Heart left ventricle (tissue), 13 donors: ENCODE measurements around the gene ZFP64.

Experiments used
- CTCF ChIP-seq, 12 donors: fragments of 200-600 bp; sonication (generic) in 4 of 12; IDR thresholded peaks; one replicate each; pipeline versions ENCODE4 v1.5.0 to v1.8.0; 2018 to 2022; ENCODE audit warnings: antibody characterized with exemption in 12 of 12, mild to moderate bottlenecking in 5 of 12
- POLR2A ChIP-seq, 2 donors: fragments of 450-650 bp; IDR thresholded peaks; one replicate each; pipeline ENCODE4 v1.6.1; 2017; ENCODE audit warnings: antibody characterized with exemption in 2 of 2, mild to moderate bottlenecking in 2 of 2, moderate library complexity in 2 of 2
- donor health status: ischemic (EF 13 %, LVEDD 7.1; RV severe dilation, severe dysfunction).
- donor health status: DM: no; HTN: yes; CAD: no.
- donor health status: DM: no; HTN: no; CAD: no.
- donor health status: ischemic (EF 25% LVEDD 6.9; RV normal size, moderate dysfunction).
- donor health status: ischemic (EF 25% LVEDD 5.7; RV mildly dilated, moderate dysfunction).
- donor health status: ischemic (EF 35%, LVEDD 5.7; RV mildly dilated, moderate dysfunction).
- donor health status: nonischemic (EF 11% LVEDD 7.7; RV severe dilation, severe dysfunction).
- donor health status: DM: yes; HTN: yes; CAD: no.
- donor health status: PGD.
- donor health status: ischemic (EF 29% LVEDD 5.4; RV normal size, mild dysfunction).
- donor health status: nonischemic (EF 23%, LVEDD 6.1; RV moderate dilation, normal function).

GRCh38 chr20:52181766-52182165 is 9.8 kb downstream of the ZFP64 start:
- TF ChIP-seq CTCF (IDR thresholded peaks at IDR 0.05) (no peak), POLR2A (IDR thresholded peaks at IDR 0.05) (no peak)
